GM15510 (cell line): ENCODE results near the gene PPP1R9A.

Source experiments
- POLR2A ChIP-seq: IDR thresholded peaks from 3 replicates; pipeline ENCODE4 v1.6.1; 2011; ENCODE audit warnings: borderline replicate concordance; ENCODE audit not compliant: insufficient read length; ENCODE audit errors: extremely low read depth

The PPP1R9A gene

GRCh38 chr7:95209788-95210187 lies 302.4 kb downstream of the PPP1R9A start:
- no peak for TF ChIP-seq POLR2A

- no peak for TF ChIP-seq POLR2A
Observed at GRCh38 chr7:95213148-95213547, 305.8 kb downstream of the PPP1R9A start.

GRCh38 chr7:95213809-95214492 lies 306.6 kb downstream of the PPP1R9A start:
- TF ChIP-seq POLR2A: no peak

GRCh38 chr7:95219721-95220120 lies 312.3 kb downstream of the PPP1R9A start:
- no peak for TF ChIP-seq POLR2A

GRCh38 chr7:95220328-95220727 lies 312.9 kb downstream of the PPP1R9A start:
- no peak for TF ChIP-seq POLR2A

GRCh38 chr7:95225301-95225700 lies 317.9 kb downstream of the PPP1R9A start:
- TF ChIP-seq POLR2A: no peak

GRCh38 chr7:95229301-95229700 lies 321.9 kb downstream of the PPP1R9A start:
- no peak for TF ChIP-seq POLR2A

GRCh38 chr7:95238252-95238943 lies 331.0 kb downstream of the PPP1R9A start:
- TF ChIP-seq POLR2A: no peak

- no peak for TF ChIP-seq POLR2A
Observed at GRCh38 chr7:95240921-95241320, 333.5 kb downstream of the PPP1R9A start.

- TF ChIP-seq POLR2A: no peak
Observed at GRCh38 chr7:95242266-95242665, 334.9 kb downstream of the PPP1R9A start.

GRCh38 chr7:95244616-95245015 lies 337.2 kb downstream of the PPP1R9A start:
- no peak for TF ChIP-seq POLR2A

GRCh38 chr7:95245828-95246500 lies 338.6 kb downstream of the PPP1R9A start:
- no peak for TF ChIP-seq POLR2A

GRCh38 chr7:95246831-95247370 lies 339.5 kb downstream of the PPP1R9A start:
- no peak for TF ChIP-seq POLR2A

GRCh38 chr7:95250571-95250970 lies 343.2 kb downstream of the PPP1R9A start:
- TF ChIP-seq POLR2A: no peak

- no peak for TF ChIP-seq POLR2A
Observed at GRCh38 chr7:95251966-95252365, 344.6 kb downstream of the PPP1R9A start.
